ENCODE results near the gene VTA1.

The VTA1 gene

GRCh38 chr6:142249266-142249665, 102.2 kb downstream of the VTA1 start:
- H3K27me3 ChIP-seq (ENCODE audit: insufficient read depth, insufficient read length) = no peaks in the 10 kb centered on the region
- H3K4me1 ChIP-seq (ENCODE audit: insufficient read depth, insufficient read length) = no peaks in the 10 kb centered on the region
- H3K9ac ChIP-seq (ENCODE audit: insufficient read length, low read depth) = no peak overlapping the region
- H3K9me3 ChIP-seq (ENCODE audit: insufficient read depth, low read length) = no peaks in the 10 kb centered on the region
- H3K4me3 ChIP-seq (ENCODE audit: insufficient read length, low read depth) = no peak overlapping the region
- DNase-seq (ENCODE audit: low read depth, low spot score) = no peak
- TF ChIP-seq SUZ12 (IDR thresholded peaks at IDR 0.05; ENCODE audit: extremely low read depth, insufficient read depth, insufficient read length) (no peak), YY1 (IDR thresholded peaks at IDR 0.05; ENCODE audit: insufficient read depth, insufficient read length) (no peak), ZNF274 (IDR thresholded peaks at IDR 0.05; ENCODE audit: low read depth, low read length) (no peak)
- H3K36me3 ChIP-seq (ENCODE audit: insufficient read depth, insufficient read length, low read length) = no peaks in the 10 kb centered on the region

- DNase-seq (ENCODE audit: low read depth, low spot score) = no peak
- TF ChIP-seq SUZ12 (IDR thresholded peaks at IDR 0.05; ENCODE audit: extremely low read depth, insufficient read depth, insufficient read length) = no peak
- no peak for TF ChIP-seq YY1 (IDR thresholded peaks at IDR 0.05; ENCODE audit: insufficient read depth, insufficient read length)
- TF ChIP-seq ZNF274 (IDR thresholded peaks at IDR 0.05; ENCODE audit: low read depth, low read length) = no peak
Measured at GRCh38 chr6:142251930-142252445, 104.9 kb downstream of the VTA1 start.

GRCh38 chr6:142254513-142254912, 107.5 kb downstream of the VTA1 start:
- TF ChIP-seq YY1 (IDR thresholded peaks at IDR 0.05; ENCODE audit: insufficient read depth, insufficient read length) (no peak), ZNF274 (IDR thresholded peaks at IDR 0.05; ENCODE audit: low read depth, low read length) (no peak), SUZ12 (IDR thresholded peaks at IDR 0.05; ENCODE audit: extremely low read depth, insufficient read depth, insufficient read length) (no peak)
- H3K9me3 ChIP-seq (ENCODE audit: insufficient read depth, low read length) = no peaks in the 10 kb centered on the region
- no peak overlapping the region for H3K9ac ChIP-seq (ENCODE audit: insufficient read length, low read depth)
- H3K4me1 ChIP-seq (ENCODE audit: insufficient read depth, insufficient read length) = no peaks in the 10 kb centered on the region
- no peaks in the 10 kb centered on the region for H3K27me3 ChIP-seq (ENCODE audit: insufficient read depth, insufficient read length)
- H3K36me3 ChIP-seq (ENCODE audit: insufficient read depth, insufficient read length, low read length) = no peaks in the 10 kb centered on the region
- DNase-seq (ENCODE audit: low read depth, low spot score) = no peak
- no peak overlapping the region for H3K4me3 ChIP-seq (ENCODE audit: insufficient read length, low read depth)

More at GRCh38 chr6:142251930-142252445, 104.9 kb downstream of the VTA1 start:
- no peaks in the 10 kb centered on the region for H3K4me1 ChIP-seq (ENCODE audit: insufficient read depth, insufficient read length)
- H3K27me3 ChIP-seq (ENCODE audit: insufficient read depth, insufficient read length) = no peaks in the 10 kb centered on the region
- H3K9me3 ChIP-seq (ENCODE audit: insufficient read depth, low read length) = no peaks in the 10 kb centered on the region
- H3K36me3 ChIP-seq (ENCODE audit: insufficient read depth, insufficient read length, low read length) = no peaks in the 10 kb centered on the region
- no peak overlapping the region for H3K4me3 ChIP-seq (ENCODE audit: insufficient read length, low read depth)
- H3K9ac ChIP-seq (ENCODE audit: insufficient read length, low read depth) = no peak overlapping the region

GRCh38 chr6:142255785-142256184, 108.7 kb downstream of the VTA1 start:
- TF ChIP-seq SUZ12 (IDR thresholded peaks at IDR 0.05; ENCODE audit: extremely low read depth, insufficient read depth, insufficient read length) (no peak), ZNF274 (IDR thresholded peaks at IDR 0.05; ENCODE audit: low read depth, low read length) (no peak), YY1 (IDR thresholded peaks at IDR 0.05; ENCODE audit: insufficient read depth, insufficient read length) (no peak)
- Histone ChIP-seq H3K9ac (ENCODE audit: insufficient read length, low read depth) (no peak overlapping the region), H3K4me1 (ENCODE audit: insufficient read depth, insufficient read length) (no peaks in the 10 kb centered on the region), H3K4me3 (ENCODE audit: insufficient read length, low read depth) (no peak overlapping the region), H3K36me3 (ENCODE audit: insufficient read depth, insufficient read length, low read length) (no peaks in the 10 kb centered on the region), H3K27me3 (ENCODE audit: insufficient read depth, insufficient read length) (no peaks in the 10 kb centered on the region), H3K9me3 (ENCODE audit: insufficient read depth, low read length) (no peaks in the 10 kb centered on the region)
- DNase-seq (ENCODE audit: low read depth, low spot score) = no peak

GRCh38 chr6:142258305-142258704, 111.2 kb downstream of the VTA1 start:
- Histone ChIP-seq H3K4me3 (ENCODE audit: insufficient read length, low read depth) (no peak overlapping the region), H3K27me3 (ENCODE audit: insufficient read depth, insufficient read length) (no peaks in the 10 kb centered on the region), H3K36me3 (ENCODE audit: insufficient read depth, insufficient read length, low read length) (no peaks in the 10 kb centered on the region), H3K9ac (ENCODE audit: insufficient read length, low read depth) (no peak overlapping the region), H3K4me1 (ENCODE audit: insufficient read depth, insufficient read length) (no peaks in the 10 kb centered on the region), H3K9me3 (ENCODE audit: insufficient read depth, low read length) (no peaks in the 10 kb centered on the region)
- TF ChIP-seq YY1 (IDR thresholded peaks at IDR 0.05; ENCODE audit: insufficient read depth, insufficient read length) = no peak
- TF ChIP-seq SUZ12 (IDR thresholded peaks at IDR 0.05; ENCODE audit: extremely low read depth, insufficient read depth, insufficient read length) = no peak
- TF ChIP-seq ZNF274 (IDR thresholded peaks at IDR 0.05; ENCODE audit: low read depth, low read length) = no peak
- DNase-seq (ENCODE audit: low read depth, low spot score) = no peak

GRCh38 chr6:142258757-142259156, 111.7 kb downstream of the VTA1 start:
- H3K27me3 ChIP-seq (ENCODE audit: insufficient read depth, insufficient read length) = no peaks in the 10 kb centered on the region
- H3K4me1 ChIP-seq (ENCODE audit: insufficient read depth, insufficient read length) = no peaks in the 10 kb centered on the region
- no peak overlapping the region for H3K4me3 ChIP-seq (ENCODE audit: insufficient read length, low read depth)
- DNase-seq (ENCODE audit: low read depth, low spot score) = no peak
- TF ChIP-seq SUZ12 (IDR thresholded peaks at IDR 0.05; ENCODE audit: extremely low read depth, insufficient read depth, insufficient read length) (no peak), ZNF274 (IDR thresholded peaks at IDR 0.05; ENCODE audit: low read depth, low read length) (no peak), YY1 (IDR thresholded peaks at IDR 0.05; ENCODE audit: insufficient read depth, insufficient read length) (no peak)
- no peaks in the 10 kb centered on the region for H3K9me3 ChIP-seq (ENCODE audit: insufficient read depth, low read length)
- H3K9ac ChIP-seq (ENCODE audit: insufficient read length, low read depth) = no peak overlapping the region
- H3K36me3 ChIP-seq (ENCODE audit: insufficient read depth, insufficient read length, low read length) = no peaks in the 10 kb centered on the region

GRCh38 chr6:142260748-142261147, 113.7 kb downstream of the VTA1 start:
- Histone ChIP-seq H3K27me3 (ENCODE audit: insufficient read depth, insufficient read length) (no peaks in the 10 kb centered on the region), H3K9me3 (ENCODE audit: insufficient read depth, low read length) (no peaks in the 10 kb centered on the region), H3K36me3 (ENCODE audit: insufficient read depth, insufficient read length, low read length) (no peaks in the 10 kb centered on the region), H3K9ac (ENCODE audit: insufficient read length, low read depth) (no peak overlapping the region), H3K4me3 (ENCODE audit: insufficient read length, low read depth) (no peak overlapping the region), H3K4me1 (ENCODE audit: insufficient read depth, insufficient read length) (no peaks in the 10 kb centered on the region)
- TF ChIP-seq SUZ12 (IDR thresholded peaks at IDR 0.05; ENCODE audit: extremely low read depth, insufficient read depth, insufficient read length) (no peak), YY1 (IDR thresholded peaks at IDR 0.05; ENCODE audit: insufficient read depth, insufficient read length) (no peak), ZNF274 (IDR thresholded peaks at IDR 0.05; ENCODE audit: low read depth, low read length) (no peak)
- no peak for DNase-seq (ENCODE audit: low read depth, low spot score)
